GM18907 (cell line): ENCODE measurements around the gene IL10RA.
A peak's percentile ranks its signal among the peaks of the same experiment; 100 is the strongest.

Experiments used
- ATAC-seq: cut with Tn5 transposase; IDR thresholded peaks from one replicate; pipeline ENCODE4 v1.9.1; 2021; ENCODE audit warnings: mild to moderate bottlenecking, moderate library complexity; ENCODE audit not compliant: unreplicated experiment

The IL10RA gene

GRCh38 chr11:118005224-118006152 lies 19.3 kb downstream of the IL10RA start:
- ATAC-seq = no peak

- no peak for ATAC-seq
These were observed 19.9 kb downstream of the IL10RA start for GRCh38 chr11:118006153-118006534.

DNA sequence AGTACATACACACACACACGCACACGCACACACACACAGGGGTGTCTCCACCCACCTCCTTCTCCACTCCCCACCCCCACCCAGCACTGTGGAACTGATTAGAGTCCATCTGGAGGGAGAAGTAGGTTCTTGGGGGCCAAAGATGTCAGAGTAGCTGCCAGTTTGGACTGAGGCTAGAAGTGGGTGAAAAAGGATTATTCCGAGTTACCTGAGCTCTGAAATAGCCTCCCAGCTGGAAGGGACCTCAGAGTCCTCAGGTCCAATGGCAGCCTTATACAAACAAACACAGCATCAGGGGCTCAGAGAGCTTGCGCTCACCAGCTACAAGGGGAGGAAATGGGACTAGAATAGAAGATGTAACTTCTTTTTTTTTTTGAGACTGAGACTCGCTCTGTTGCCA lies 20.8 kb downstream of the IL10RA start:
- ATAC-seq = no peak

DNA sequence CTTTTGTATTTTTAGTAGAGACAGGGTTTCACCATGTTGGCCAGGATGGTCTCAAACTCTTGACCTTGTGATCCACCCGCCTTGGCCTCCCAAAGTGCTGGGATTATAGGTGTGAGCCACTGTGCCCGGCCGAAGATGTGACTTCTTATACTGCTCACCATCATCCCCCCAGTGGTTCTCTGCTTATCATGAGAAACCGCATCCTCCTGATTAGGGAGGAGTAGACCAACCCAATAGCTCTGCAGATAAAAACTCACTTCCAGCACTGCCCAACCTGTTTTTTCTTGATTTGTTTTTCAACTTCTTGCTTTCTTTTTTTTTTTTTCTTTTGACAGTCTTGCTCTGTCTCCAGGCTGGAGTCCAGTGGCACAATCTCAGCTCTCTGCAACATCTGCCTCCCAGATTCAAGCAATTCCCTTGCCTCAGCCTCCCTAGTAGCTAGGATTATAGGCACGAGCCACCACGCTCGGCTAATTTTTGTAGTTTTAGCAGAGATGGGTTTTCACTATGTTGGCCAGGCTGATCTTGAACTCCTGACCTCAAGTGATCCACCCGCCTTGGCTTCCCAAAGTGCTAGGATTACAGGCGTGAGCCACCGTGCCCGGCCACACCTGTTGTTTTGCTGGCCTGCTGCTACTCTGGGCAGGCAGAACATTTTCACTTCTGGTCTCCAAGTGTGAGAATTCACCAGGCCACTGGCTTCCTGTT lies 21.5 kb downstream of the IL10RA start:
- ATAC-seq = peak; percentile 36

DNA sequence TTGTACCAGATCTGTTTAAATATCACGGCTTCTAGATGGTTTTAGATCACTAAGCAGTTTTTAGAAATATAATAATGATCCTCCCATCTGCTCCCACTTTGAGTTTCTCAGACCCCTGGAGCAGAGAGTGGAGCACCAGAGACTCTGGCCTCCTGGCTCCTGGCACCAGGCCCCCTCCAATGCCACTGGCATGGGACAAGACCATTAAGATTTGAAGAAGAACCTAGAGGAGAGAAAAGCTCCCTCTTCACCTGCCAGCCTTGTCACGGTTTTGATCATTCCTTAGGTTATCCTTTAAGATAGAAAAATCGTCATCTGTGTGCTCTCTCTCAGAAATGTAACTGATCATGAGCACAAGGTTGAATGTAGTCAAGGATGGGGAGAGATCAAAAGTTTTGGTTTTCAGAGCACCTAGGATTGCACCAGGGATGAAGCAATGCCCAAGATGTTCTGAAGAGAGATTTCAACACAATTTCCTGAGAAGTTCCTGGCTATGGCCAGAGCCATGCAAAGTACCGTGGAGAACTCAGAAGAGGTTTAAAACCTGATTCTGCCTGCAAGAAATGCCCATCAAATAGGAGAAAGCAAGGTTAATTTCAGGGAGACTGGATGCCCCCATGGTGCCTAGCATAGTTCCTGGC lies 22.2 kb downstream of the IL10RA start:
- ATAC-seq = no peak

DNA sequence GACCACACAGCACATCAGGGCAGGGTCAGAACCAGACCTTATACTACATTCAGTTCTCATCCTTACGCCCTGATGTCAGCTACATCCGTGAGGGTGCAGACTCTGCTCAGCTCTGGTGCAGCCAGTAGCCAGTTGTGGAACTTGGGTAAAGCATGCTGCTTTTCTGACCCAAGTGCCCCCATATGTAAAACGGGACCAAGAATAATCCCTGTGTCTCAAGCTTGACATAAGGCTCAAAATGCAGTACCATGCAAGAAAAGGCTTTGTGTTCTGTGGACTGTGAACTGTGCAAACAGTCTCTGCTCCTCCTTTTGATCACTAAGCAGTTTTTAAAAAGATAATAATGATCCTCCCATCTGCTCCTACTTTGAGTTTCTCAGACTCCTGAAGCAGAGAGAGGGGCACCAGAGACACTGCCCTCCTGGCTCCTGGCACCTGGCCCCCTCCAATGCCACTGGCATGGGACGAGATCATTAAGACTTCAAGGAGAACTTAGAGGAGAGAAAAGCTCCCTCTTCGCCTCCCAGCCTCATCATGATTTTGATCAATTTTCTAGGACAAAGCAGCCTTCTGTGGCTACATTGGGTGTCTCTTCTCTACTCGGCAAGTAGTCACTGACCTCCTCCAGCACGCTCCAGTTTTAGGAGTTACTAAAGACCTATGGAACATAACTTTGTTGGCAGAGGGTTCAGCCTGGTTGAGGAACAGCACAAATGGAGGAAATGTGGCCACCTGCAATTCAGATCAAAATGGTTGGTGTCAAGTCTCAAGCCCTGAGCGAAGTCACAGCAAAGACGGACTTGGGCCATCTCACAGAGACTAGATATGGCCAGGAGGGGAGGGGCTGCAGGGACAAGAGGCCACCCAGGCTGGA lies 23.9 kb downstream of the IL10RA start:
- ATAC-seq = peak; percentile 1

DNA sequence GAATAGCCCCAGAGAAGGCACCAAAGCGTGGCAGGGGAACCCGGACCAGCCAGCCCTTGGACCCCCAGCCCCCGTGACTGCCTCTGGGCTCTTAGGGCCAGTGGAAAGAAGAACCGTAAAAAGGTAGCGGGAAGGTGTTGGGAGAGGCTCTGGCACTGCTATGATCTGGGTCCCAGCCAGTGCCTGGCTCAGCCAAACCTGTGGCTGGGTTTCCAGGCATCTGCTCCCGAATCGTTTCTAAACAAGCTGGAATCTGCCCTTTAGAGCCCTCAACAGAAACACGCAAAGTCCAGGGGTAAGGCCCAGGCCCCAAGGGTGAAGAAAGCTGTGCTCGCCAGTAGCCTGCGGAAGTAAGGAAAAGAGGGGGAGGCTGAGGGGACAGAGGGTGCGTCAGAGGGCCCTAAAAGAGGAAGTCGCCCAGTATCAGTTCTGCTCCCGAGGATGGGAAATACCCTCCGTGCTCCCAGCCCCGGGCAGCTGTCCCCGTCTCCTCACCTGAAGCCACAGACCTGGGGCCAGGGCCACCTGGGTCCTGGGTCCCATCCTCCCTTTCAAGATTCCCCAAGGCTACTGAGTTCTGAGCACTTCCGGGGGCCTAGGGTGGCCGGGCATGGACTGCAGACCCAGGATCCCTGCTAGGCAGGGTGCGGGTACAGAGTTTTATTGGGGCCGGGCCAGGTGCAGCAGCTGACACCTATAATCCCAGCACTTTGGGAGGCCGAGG lies 24.7 kb downstream of the IL10RA start:
- peak; percentile 79 for ATAC-seq

DNA sequence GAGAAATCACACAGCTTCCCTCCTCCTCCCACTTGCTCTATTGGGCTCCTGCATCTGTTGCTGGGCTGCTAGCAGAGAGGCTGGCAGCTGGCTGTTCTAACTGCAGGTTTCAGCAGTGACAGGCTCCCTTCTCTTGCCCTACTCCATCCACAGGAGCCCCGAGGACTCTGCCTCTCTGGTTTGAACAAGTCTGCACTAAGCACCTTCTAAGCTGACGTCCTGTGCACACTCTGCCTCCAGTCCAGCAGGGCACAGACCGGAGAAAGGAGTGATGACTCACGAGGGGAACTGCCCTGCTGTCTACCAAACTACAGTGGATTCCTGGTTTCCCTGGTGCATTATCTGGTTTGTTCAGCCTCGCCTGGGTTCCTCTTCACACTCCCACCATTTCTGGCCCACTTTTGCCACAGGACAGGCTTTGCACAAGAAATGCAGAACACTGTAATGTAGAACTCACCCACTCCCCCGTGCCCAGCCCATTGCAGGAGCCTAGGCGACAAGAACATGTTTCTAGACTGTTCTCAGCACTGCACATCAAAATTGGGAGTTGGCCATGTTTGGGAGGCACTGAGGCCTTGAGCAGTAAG lies 26.0 kb downstream of the IL10RA start:
- no peak for ATAC-seq

DNA sequence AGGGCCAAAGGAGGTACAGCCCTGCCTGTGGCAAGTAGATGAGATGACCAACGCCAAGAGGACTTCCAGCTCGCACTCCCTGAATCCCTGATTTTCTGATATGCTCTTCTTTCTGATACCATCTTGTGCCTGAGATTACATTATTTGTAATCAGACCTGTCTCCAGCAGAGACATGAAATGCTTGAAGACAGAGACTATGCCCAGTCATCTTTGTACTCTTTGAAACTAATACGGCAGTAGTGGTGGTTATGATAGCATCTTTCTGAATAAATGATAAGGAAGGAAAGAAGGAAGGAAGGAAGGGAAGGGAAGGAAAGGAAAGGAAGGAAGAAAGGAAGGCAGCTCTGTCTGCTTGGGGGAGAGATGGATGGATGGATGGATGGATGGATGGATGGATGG lies 27.8 kb downstream of the IL10RA start:
- no peak for ATAC-seq

DNA sequence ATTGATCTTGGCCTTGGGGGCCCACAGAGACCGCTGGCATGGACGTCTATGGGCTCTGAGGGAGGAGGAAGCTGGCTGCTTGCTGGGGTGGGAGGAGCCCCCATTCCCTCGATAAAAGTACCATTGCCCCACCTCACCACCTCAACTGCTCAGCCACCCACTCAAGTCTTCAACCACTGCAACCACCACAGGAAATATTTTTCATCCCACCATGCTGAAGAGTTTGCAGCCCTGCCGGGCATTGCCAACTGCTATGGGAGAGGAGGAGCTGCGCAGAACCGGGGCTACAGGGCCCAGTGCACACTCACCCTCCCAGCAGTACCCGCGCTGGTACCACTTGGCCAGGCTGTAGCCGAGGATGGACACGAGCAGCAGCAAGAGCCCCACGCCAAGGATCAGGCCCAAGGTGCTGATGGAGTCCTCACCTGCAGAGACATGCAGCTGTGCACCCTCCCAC lies 29.2 kb downstream of the IL10RA start:
- no peak for ATAC-seq

DNA sequence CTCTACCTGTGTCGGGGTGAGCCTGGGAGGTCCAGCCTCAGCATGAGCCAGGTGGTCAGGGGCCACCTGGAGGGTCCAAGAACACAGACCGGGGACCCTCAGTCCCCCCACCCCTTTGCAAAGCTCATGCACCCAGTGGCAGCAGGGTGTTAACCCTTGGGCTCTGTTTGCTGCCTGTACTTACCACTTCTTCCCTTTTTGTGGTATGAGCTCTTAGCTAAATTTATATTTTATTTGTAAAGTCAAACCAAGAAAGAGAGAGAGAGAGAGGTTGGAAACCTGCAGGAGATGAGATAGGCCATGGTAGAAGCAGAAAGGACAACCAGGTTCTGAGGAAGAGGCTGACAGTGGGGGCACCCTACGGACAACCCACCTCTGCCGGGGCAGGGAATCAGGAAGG lies 29.9 kb downstream of the IL10RA start:
- ATAC-seq = no peak

DNA sequence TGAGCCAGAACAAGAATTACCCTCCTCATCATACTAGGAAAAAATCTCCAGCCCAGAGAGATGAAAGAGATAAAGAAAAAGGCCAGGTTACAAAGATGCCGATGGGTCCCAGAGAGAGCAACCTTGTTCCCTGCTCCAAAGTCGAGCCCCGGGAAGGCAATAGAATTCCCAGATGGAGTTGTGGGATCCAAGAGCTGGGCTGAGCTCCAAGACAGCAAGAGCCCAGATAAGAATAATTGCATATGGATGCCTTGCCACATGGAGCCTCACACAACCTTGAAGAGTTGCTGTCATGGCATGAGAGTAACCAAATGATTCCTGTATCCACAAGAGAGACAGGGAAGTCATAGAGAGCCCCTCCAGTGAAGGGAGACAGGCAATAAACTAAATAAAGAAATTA lies 30.9 kb downstream of the IL10RA start:
- no peak for ATAC-seq

DNA sequence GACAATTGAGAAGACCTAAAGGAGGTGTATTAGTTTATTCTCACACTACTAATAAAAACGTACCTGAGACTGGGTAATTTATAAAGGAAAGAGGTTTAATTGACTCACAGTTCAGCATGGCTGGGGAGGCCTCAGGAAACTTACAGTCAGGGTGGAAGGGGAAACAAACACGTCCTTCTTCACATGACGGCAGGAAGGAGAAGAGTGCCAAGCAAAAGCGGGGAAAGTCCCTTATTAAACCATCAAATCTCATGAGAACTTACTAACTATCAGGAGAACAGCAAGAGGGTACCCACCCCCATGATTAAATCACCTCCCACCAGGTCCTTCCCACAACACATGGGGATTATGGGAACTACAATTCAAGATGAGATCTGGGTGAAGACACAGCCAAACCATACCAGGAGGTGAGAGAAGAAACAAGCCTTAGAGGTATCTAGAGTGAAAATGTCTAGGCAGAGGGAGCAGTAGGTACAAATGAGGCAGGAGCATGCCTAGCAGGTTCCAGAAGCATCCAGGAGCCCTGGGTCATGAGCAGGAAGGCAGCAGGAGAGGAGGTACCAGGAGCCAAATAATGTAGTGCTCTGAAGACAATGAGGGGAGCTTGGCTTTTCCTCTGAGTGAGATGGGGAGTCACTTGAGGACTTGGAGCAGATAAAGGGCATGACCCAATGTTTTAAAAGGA lies 31.6 kb downstream of the IL10RA start:
- ATAC-seq = no peak

DNA sequence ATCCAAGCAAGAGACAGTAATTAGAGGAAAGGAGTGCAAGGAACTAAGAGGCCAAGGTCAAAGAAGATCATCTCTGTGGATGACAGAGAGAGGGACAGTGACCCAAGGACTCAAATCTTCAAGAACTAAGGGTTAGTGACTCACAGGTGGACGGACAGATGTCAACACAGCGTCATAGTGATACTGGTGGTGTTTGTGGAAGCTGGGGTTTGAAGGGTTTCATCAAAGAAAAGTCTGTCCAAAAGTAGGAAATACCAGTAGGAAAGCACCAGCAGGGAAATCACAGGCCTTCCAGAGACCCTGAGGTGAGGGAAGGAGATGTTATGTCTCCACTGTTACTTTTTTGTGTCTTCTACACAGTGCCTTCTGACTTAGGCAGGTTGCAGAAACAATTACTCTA lies 32.2 kb downstream of the IL10RA start:
- no peak for ATAC-seq

DNA sequence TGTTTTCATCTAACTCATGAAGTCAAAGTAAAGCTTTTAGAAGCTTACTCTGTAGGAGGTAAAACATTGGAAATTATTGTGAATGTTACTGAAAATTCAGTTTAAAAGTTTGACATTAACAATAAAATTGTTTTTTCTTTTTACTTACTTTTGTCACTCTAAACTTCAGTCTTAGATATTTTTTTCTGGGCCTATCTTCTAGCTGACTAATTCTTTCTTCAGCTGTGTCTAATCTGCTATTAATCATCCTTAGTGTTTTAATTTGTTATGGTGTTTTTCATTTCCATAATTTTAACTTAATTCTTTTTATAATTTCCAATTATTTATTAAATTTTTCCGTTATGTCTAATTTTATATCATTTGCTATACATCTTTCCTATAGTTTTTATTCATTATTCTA lies 35.0 kb downstream of the IL10RA start:
- ATAC-seq = no peak

GRCh38 chr11:118027694-118028093 lies 41.5 kb downstream of the IL10RA start:
- no peak for ATAC-seq

GRCh38 chr11:118028626-118029025 lies 42.4 kb downstream of the IL10RA start:
- ATAC-seq = no peak

DNA sequence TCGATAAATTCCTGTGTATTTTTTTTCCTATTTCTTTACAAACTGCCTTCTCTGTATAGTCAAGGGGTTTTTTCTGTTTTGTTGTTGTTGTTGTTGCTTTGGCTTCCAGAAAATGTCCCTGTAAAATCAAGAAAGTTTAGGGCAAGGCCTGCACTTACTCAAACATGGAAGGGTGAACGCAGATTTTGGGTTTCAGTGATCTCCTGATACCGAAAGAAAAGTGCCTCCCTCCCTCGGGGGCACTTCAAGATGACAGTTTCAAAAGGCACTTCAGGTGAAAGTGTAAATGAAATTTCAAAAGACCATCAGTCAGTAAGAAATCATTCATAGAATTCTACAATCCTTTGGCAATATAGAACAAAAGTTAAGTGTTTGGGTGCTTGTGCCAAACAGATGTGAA lies 47.2 kb downstream of the IL10RA start:
- no peak for ATAC-seq

DNA sequence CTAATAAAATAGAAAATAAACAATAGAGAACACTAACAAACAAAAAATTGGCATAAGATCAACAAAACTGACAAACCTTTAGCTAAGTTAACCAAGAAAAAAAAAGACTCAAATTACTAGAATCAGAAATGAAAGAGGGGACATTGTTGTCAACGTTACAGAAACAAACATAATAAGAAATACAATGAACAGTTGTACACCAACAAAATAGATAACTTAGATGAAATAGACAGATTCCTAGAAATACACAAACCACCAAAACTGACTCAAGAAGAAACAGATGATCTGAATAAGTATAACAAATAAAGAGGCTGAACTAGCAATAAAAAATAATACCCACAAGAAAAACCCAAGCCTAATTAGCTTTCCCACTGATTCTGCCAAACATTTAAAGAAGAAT lies 55.9 kb downstream of the IL10RA start:
- ATAC-seq = no peak
